IMR-90 (cell line): Measurements from ENCODE around the gene ACE. TPM values are rescaled to one million over a fixed set of nuclear protein-coding genes. Genes with fewer than 3 reads are reported as not detected.

ENCODE experiments used
- ATAC-seq: fragments of 200-7000 bp; cut with Tn5 transposase; 2 replicates; pipeline ENCODE4 v1.9.1; 2020; ENCODE audit warnings: low read depth, mild to moderate bottlenecking, moderate library complexity
- BruUV-seq: library from RNA; stranded (reverse); fragments of 400-500 nt; replicated peaks from 2 replicates; lab custom pipeline; 2021; lab: Mats Ljungman, UMichigan
- CTCF ChIA-PET: fragments of 300-600 bp; formaldehyde crosslinking; extraction: SDS; loops from one replicate; lab custom pipeline; 2021; ENCODE audit warnings: antibody characterized with exemption; lab: Yijun Ruan, JAX
- POLR2A ChIA-PET: fragments of 300-600 bp; sonication (Branson Sonifier 250); formaldehyde crosslinking; loops from one replicate; lab custom pipeline; 2022; ENCODE audit warnings: antibody characterized with exemption; ENCODE audit not compliant: unreplicated experiment; lab: Charles Lee
- DNase-seq: peaks from one replicate; pipeline ENCODE4 v3.0.0; 2013
- H2AFZ ChIP-seq: replicated peaks from 2 replicates; pipeline ENCODE3; 2013; ENCODE audit warnings: low read length, mild to moderate bottlenecking; ENCODE audit not compliant: poor library complexity
- H2AK5ac ChIP-seq: 2 replicates; pipeline ENCODE4 v1.6.1; 2013; ENCODE audit warnings: low read depth, low read length, inconsistent platforms
- H2AK9ac ChIP-seq: replicated peaks from 2 replicates; pipeline ENCODE3; 2013; ENCODE audit warnings: mild to moderate bottlenecking, low read depth, low read length, moderate library complexity; ENCODE audit not compliant: poor library complexity
- H2BK120ac ChIP-seq: 2 replicates; pipeline ENCODE4 v1.6.1; 2013; ENCODE audit warnings: low read depth, low read length, inconsistent platforms
- H2BK15ac ChIP-seq: 3 replicates; pipeline ENCODE4 v1.6.1; 2013; ENCODE audit warnings: low read depth, low read length, inconsistent platforms
- H2BK20ac ChIP-seq: 2 replicates; pipeline ENCODE4 v1.6.1; 2013; ENCODE audit warnings: low read depth, mild to moderate bottlenecking, inconsistent platforms, low read length, moderate library complexity
- H2BK5ac ChIP-seq: 2 replicates; pipeline ENCODE4 v1.6.1; 2013; ENCODE audit warnings: mild to moderate bottlenecking, low read depth, low read length, inconsistent platforms; ENCODE audit not compliant: poor library complexity, severe bottlenecking
- H3K14ac ChIP-seq: replicated peaks from 2 replicates; pipeline ENCODE4 v1.6.1; 2013; ENCODE audit warnings: low read depth, low read length, inconsistent platforms
- H3K18ac ChIP-seq: 2 replicates; pipeline ENCODE4 v1.6.1; 2013; ENCODE audit warnings: low read depth, low read length, control low read depth
- H3K23ac ChIP-seq: 2 replicates; pipeline ENCODE4 v1.6.1; 2013; ENCODE audit warnings: low read depth, low read length, inconsistent platforms
- H3K27ac ChIP-seq: 2 replicates; pipeline ENCODE4 v1.5.1; 2013; ENCODE audit warnings: mild to moderate bottlenecking, control low read depth, low read length; ENCODE audit not compliant: insufficient read depth
- H3K27me3 ChIP-seq: 2 replicates; pipeline ENCODE4 v1.6.1; 2013; ENCODE audit warnings: low read length; ENCODE audit not compliant: control insufficient read depth, insufficient read depth
- H3K36me3 ChIP-seq: 2 replicates; pipeline ENCODE4 v1.6.1; 2013; ENCODE audit warnings: low read length, mixed read lengths; ENCODE audit not compliant: control insufficient read depth, insufficient read depth
- H3K4ac ChIP-seq: 2 replicates; pipeline ENCODE4 v1.6.1; 2013; ENCODE audit warnings: low read depth, low read length, inconsistent platforms
- H3K4me1 ChIP-seq: 2 replicates; pipeline ENCODE4 v1.6.1; 2013; ENCODE audit warnings: low read length, mixed read lengths; ENCODE audit not compliant: control insufficient read depth, insufficient read depth
- H3K4me2 ChIP-seq: 2 replicates; pipeline ENCODE4 v1.6.1; 2013; ENCODE audit warnings: low read depth, mild to moderate bottlenecking, control low read depth, low read length, moderate library complexity
- H3K4me3 ChIP-seq: 2 replicates; pipeline ENCODE4 v1.5.1; 2013; ENCODE audit warnings: low read depth, mild to moderate bottlenecking, control low read depth, low read length, moderate library complexity; ENCODE audit not compliant: insufficient read depth
- H3K56ac ChIP-seq: 2 replicates; pipeline ENCODE4 v1.6.1; 2013; ENCODE audit warnings: low read length, inconsistent platforms; ENCODE audit not compliant: insufficient read depth; ENCODE audit errors: extremely low read depth
- H3K79me1 ChIP-seq, 2 experiments: 2 replicates each; pipeline ENCODE4 v1.6.1; 2013; ENCODE audit warnings: low read length in 2 of 2, inconsistent platforms in 1 of 2, low read depth in 1 of 2
- H3K9ac ChIP-seq: 2 replicates; pipeline ENCODE4 v1.6.1; 2013; ENCODE audit warnings: low read depth, low read length, control low read depth
- H3K9me1 ChIP-seq: 2 replicates; pipeline ENCODE4 v1.6.1; 2013; ENCODE audit warnings: low read length, inconsistent platforms; ENCODE audit not compliant: insufficient read depth
- H3K9me3 ChIP-seq: 2 replicates; pipeline ENCODE4 v1.6.1; 2013; ENCODE audit warnings: low read length; ENCODE audit not compliant: control insufficient read depth, insufficient read depth
- H4K20me1 ChIP-seq: 2 replicates; pipeline ENCODE4 v1.6.1; 2013; ENCODE audit warnings: low read length, inconsistent platforms; ENCODE audit not compliant: insufficient read depth
- H4K5ac ChIP-seq: 2 replicates; pipeline ENCODE4 v1.6.1; 2013; ENCODE audit warnings: mild to moderate bottlenecking, low read depth, low read length, control low read depth
- H4K8ac ChIP-seq, 2 experiments: 2 replicates each; pipeline ENCODE4 v1.6.1; 2013; ENCODE audit warnings: low read depth in 2 of 2, low read length in 2 of 2, control low read depth in 1 of 2, inconsistent platforms in 1 of 2
- H4K91ac ChIP-seq: 2 replicates; pipeline ENCODE4 v1.6.1; 2013; ENCODE audit warnings: low read depth, low read length, inconsistent platforms; ENCODE audit not compliant: insufficient read depth
- CEBPB ChIP-seq: IDR thresholded peaks from 2 replicates; pipeline ENCODE4 v1.6.1; 2012; ENCODE audit warnings: low read depth, low read length, improper control_type of control experiment
- CTCF ChIP-seq: conservative IDR thresholded peaks from 2 replicates; pipeline ENCODE4 v1.5.1; 2012; ENCODE audit warnings: mild to moderate bottlenecking, low read depth, low read length, improper control_type of control experiment
- FOS ChIP-seq: fragments of 150-350 bp; IDR thresholded peaks from 2 replicates; pipeline ENCODE4 v1.6.1; 2016; ENCODE audit warnings: low read depth, low read length
- MXI1 ChIP-seq: IDR thresholded peaks from 2 replicates; pipeline ENCODE4 v1.6.1; 2012; ENCODE audit warnings: low read depth, mild to moderate bottlenecking, low read length, moderate library complexity, borderline replicate concordance
- POLR2A ChIP-seq: IDR thresholded peaks from 2 replicates; pipeline ENCODE4 v1.6.1; 2012; ENCODE audit warnings: mild to moderate bottlenecking, low read depth, low read length
- RFX5 ChIP-seq: IDR thresholded peaks from 2 replicates; pipeline ENCODE4 v1.8.0; 2012; ENCODE audit warnings: low read depth, mild to moderate bottlenecking, low read length, moderate library complexity
- SMC3 ChIP-seq: fragments of 150-350 bp; IDR thresholded peaks from 2 replicates; pipeline ENCODE4 v1.6.1; 2016; ENCODE audit warnings: low read depth, mild to moderate bottlenecking, antibody characterized with exemption, low read length, moderate library complexity
- WGBS, 2 experiments: methylation state at CpG; one replicate each; pipeline versions ENCODE4 v1.1.5 to v1.1.7; 2013; ENCODE audit warnings: missing lambda C conversion rate in 2 of 2; ENCODE audit not compliant: insufficient read length in 1 of 2; ENCODE audit errors: extremely low coverage in 2 of 2; 5-methylcytosine and 5-hydroxymethylcytosine counted together
- dilution Hi-C: fragments of 300-500 bp; cut with HindIII; formaldehyde crosslinking; loops from one replicate; pipeline ENCODE4 v1.14.3; 2018; ENCODE audit warnings: low sequenced_read_pairs; ENCODE audit not compliant: unreplicated experiment
- in situ Hi-C: fragments of 300-500 bp; cut with MboI; formaldehyde crosslinking; loops from 3 replicates; pipeline ENCODE4 v1.14.3; 2019; ENCODE audit warnings: low sequenced_read_pairs, inconsistent platforms, mixed read lengths
- intact Hi-C: fragments of 100-400 bp; cut with micrococcal nuclease; formaldehyde crosslinking; loops from 2 replicates; pipeline ENCODE4 v1.10.0; 2022
- polyA plus RNA-seq, 3 experiments: library from polyadenylated mRNA; depleted of rRNA; stranded (reverse); fragments of >200 nt; gene quantifications; 2 replicates each; pipeline ENCODE4 v1.2.3, GENCODE V29; 2012; ENCODE audit warnings: low replicate concordance in 1 of 3
- total RNA-seq: library from RNA; depleted of rRNA; stranded (reverse); fragments of >200 nt; gene quantifications from 2 replicates; pipeline ENCODE4 v1.2.3, GENCODE V29; 2012

The ACE gene
- total and polyA plus RNA-seq, 2 of the 4 experiments (the other 2 are of a cell fraction) = 1.4 to 5.8 TPM

DNA sequence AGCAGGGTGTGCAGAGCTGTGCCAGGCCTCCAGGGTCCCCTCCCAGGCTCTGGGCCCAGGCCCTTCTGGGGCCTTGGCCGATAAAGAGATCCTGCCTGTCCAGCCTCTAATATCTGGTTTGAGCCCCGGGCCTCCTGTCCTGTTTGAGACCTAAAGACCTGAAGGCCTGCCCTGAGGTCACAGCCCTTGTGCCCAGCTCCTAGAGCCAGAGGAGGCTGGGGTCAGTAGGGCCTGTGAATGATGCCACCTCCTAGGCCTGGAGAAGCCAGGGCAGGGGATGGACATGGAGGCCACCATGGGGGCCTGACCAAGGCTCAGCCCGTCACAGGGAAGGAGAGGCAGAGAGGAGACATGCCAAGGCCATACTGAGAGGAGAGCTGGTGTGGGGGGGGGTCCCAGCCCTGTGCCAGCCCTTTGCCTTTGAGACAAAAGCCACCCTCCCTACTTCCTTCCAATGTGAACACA lies 53.7 kb downstream of the ACE start:
- no TSS peak for BruUV-seq
- H2BK5ac ChIP-seq = no peak overlapping the region
- dilution Hi-C loops = no loop called here
- CTCF ChIA-PET = no interaction called here
- H2AFZ ChIP-seq = no peak overlapping the region
- no peak overlapping the region for H2BK120ac ChIP-seq
- no peak overlapping the region for H2AK5ac ChIP-seq
- POLR2A ChIA-PET = no interaction called here
- intact Hi-C loops = no loop called here
- no peak overlapping the region for H3K4me3 ChIP-seq
- DNase-seq = no peak
- peaks cover 43% of the 10 kb centered on the region for H3K27me3 ChIP-seq
- no CpG with 5 or more reads among the region's 3 CpGs for WGBS, 2 experiments
- H3K4me2 ChIP-seq = no peak overlapping the region
- no peak overlapping the region for H4K5ac ChIP-seq
- H2AK9ac ChIP-seq = no peak overlapping the region
- no peak for ATAC-seq
- H3K9me3 ChIP-seq = no peaks in the 10 kb centered on the region
- H3K14ac ChIP-seq = no peak overlapping the region
- H3K9me1 ChIP-seq = no peaks in the 10 kb centered on the region
- no peaks in the 10 kb centered on the region for H3K36me3 ChIP-seq
- no peak overlapping the region for H4K8ac ChIP-seq
- no peaks in the 10 kb centered on the region for H3K79me1 ChIP-seq
- in situ Hi-C loops = no loop called here
- no peak overlapping the region for H3K9ac ChIP-seq
- TF ChIP-seq SMC3 (no peak), FOS (no peak), POLR2A (no peak), MXI1 (no peak), CEBPB (no peak), CTCF (no peak), RFX5 (no peak)
- H3K4me1 ChIP-seq = no peaks in the 10 kb centered on the region
- no peak overlapping the region for H4K91ac ChIP-seq
- H3K56ac ChIP-seq = no peak overlapping the region
- H3K4ac ChIP-seq = no peak overlapping the region
- H2BK20ac ChIP-seq = no peak overlapping the region
- H3K23ac ChIP-seq = no peak overlapping the region
- H2BK15ac ChIP-seq = no peak overlapping the region
- no peak overlapping the region for H3K18ac ChIP-seq
- no peaks in the 10 kb centered on the region; the same call in 1 of the 2 replicates for H4K20me1 ChIP-seq
- no peak overlapping the region for H3K27ac ChIP-seq
